Osteoblast (primary cell): ENCODE measurements around the gene ZMYM2. TPM values are rescaled to one million over a fixed set of nuclear protein-coding genes. Genes with fewer than 3 reads are reported as not detected.

Experiments used
- DNase-seq: peaks from one replicate; pipeline ENCODE4 v3.0.0; 2011; ENCODE audit warnings: low spot score, mixed read lengths; ENCODE audit not compliant: insufficient read length; ENCODE audit errors: missing footprints
- H2AFZ ChIP-seq: 2 replicates; pipeline ENCODE4 v1.6.0; 2011; ENCODE audit warnings: mild to moderate bottlenecking, low read length
- H3K27ac ChIP-seq: 2 replicates; pipeline ENCODE4 v1.5.1; 2011; ENCODE audit warnings: mild to moderate bottlenecking, low read depth, low read length, moderate library complexity
- H3K27me3 ChIP-seq: 2 replicates; pipeline ENCODE4 v1.6.0; 2012; ENCODE audit warnings: mild to moderate bottlenecking, control low read depth, inconsistent platforms, low read length, moderate library complexity; ENCODE audit not compliant: insufficient read depth
- H3K36me3 ChIP-seq: 2 replicates; pipeline ENCODE4 v1.5.1; 2011; ENCODE audit warnings: mild to moderate bottlenecking, low read length, control low read depth, moderate library complexity; ENCODE audit not compliant: insufficient read depth
- H3K4me1 ChIP-seq: 2 replicates; pipeline ENCODE4 v1.5.1; 2011; ENCODE audit warnings: mild to moderate bottlenecking, low read length, control low read depth, moderate library complexity; ENCODE audit not compliant: insufficient read depth
- H3K4me2 ChIP-seq: 2 replicates; pipeline ENCODE4 v1.6.0; 2011; ENCODE audit warnings: mild to moderate bottlenecking, low read length; ENCODE audit not compliant: insufficient read depth
- H3K4me3 ChIP-seq: fragments of 200-600 bp; sonication (generic); 3 replicates; pipeline ENCODE4 v1.5.1; 2012; ENCODE audit warnings: mild to moderate bottlenecking, low read length, inconsistent platforms; ENCODE audit not compliant: insufficient read depth
- H3K79me2 ChIP-seq: 2 replicates; pipeline ENCODE4 v1.6.0; 2012; ENCODE audit warnings: mild to moderate bottlenecking, low read length, control low read depth, inconsistent platforms; ENCODE audit not compliant: insufficient read depth
- H3K9me3 ChIP-seq: 2 replicates; pipeline ENCODE4 v1.5.1; 2011; ENCODE audit warnings: low read depth, low read length, control low read depth
- H4K20me1 ChIP-seq: 2 replicates; pipeline ENCODE4 v1.6.0; 2012; ENCODE audit warnings: mild to moderate bottlenecking, low read length, control low read depth; ENCODE audit not compliant: insufficient read depth
- total RNA-seq: library from RNA; depleted of rRNA; stranded (reverse); fragments of >200 nt; gene quantifications from 2 replicates; pipeline ENCODE4 v1.2.3, GENCODE V29; 2012
- TF ChIP-seq, protein P1 (sequence below): IDR thresholded peaks from 2 replicates; pipeline ENCODE4 v1.5.1; 2011; ENCODE audit warnings: mild to moderate bottlenecking, low read depth, low read length, moderate library complexity; ENCODE audit errors: extremely low read depth

The ZMYM2 gene
- total RNA-seq, 1 donor = 65.5 TPM

DNA sequence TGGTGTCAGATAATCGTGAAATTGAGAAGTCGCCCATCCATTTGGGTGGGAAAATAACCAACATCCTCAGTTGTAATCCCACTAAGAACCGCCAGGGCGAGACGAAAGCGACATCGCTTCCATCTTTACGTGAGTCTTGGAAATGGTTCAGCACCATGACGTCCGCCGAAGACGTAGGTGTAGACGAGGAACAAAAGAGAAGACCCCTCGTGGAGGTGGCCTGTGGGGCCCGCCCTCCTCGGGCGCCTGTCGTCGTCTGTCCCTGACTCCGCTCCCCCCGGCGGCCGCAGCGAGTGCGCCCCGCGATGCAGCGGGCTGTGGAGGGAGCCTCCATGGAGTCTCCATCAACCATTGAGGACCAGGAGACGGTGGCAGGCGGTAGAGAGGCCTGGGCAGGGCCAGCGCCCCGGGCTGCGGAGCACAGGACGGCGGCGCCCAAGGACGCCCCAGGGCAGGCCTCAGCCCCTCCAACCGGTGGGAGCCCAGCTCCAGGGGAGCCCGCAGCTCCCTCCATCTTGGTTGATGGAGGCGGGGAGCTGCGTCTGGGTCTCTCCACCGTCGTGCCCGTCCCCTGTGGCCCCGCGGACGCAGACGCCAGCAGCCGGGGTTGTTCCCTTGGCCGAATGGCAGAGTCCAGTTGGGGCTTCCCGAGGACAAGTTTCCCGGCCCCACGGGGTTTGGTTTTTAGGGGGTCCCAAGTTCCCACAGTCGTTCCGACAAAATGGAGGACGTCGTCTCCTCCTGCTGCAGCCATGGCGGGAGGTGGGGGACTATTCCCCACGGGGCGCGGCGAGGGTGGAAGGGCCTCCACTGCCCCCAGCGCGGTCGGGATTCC lies 990 bp upstream of the ZMYM2 start:
- peak overlapping the region; percentile 72 for H3K4me3 ChIP-seq
- no peaks in the 10 kb centered on the region for H3K9me3 ChIP-seq
- peak overlapping the region; percentile 66 for H3K27ac ChIP-seq
- no peaks in the 10 kb centered on the region for H3K27me3 ChIP-seq
- H3K36me3 ChIP-seq = peaks cover 13% of the 10 kb centered on the region
- peak overlapping the region; percentile 83 for H2AFZ ChIP-seq
- DNase-seq = peak; percentile 84
- H3K79me2 ChIP-seq = peaks cover 29% of the 10 kb centered on the region
- H3K4me2 ChIP-seq = peak overlapping the region; percentile 75
- TF ChIP-seq, protein P1, sequence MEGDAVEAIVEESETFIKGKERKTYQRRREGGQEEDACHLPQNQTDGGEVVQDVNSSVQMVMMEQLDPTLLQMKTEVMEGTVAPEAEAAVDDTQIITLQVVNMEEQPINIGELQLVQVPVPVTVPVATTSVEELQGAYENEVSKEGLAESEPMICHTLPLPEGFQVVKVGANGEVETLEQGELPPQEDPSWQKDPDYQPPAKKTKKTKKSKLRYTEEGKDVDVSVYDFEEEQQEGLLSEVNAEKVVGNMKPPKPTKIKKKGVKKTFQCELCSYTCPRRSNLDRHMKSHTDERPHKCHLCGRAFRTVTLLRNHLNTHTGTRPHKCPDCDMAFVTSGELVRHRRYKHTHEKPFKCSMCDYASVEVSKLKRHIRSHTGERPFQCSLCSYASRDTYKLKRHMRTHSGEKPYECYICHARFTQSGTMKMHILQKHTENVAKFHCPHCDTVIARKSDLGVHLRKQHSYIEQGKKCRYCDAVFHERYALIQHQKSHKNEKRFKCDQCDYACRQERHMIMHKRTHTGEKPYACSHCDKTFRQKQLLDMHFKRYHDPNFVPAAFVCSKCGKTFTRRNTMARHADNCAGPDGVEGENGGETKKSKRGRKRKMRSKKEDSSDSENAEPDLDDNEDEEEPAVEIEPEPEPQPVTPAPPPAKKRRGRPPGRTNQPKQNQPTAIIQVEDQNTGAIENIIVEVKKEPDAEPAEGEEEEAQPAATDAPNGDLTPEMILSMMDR = peak; percentile 52
- H3K4me1 ChIP-seq = peaks cover 26% of the 10 kb centered on the region
- H4K20me1 ChIP-seq = peaks cover 22% of the 10 kb centered on the region

DNA sequence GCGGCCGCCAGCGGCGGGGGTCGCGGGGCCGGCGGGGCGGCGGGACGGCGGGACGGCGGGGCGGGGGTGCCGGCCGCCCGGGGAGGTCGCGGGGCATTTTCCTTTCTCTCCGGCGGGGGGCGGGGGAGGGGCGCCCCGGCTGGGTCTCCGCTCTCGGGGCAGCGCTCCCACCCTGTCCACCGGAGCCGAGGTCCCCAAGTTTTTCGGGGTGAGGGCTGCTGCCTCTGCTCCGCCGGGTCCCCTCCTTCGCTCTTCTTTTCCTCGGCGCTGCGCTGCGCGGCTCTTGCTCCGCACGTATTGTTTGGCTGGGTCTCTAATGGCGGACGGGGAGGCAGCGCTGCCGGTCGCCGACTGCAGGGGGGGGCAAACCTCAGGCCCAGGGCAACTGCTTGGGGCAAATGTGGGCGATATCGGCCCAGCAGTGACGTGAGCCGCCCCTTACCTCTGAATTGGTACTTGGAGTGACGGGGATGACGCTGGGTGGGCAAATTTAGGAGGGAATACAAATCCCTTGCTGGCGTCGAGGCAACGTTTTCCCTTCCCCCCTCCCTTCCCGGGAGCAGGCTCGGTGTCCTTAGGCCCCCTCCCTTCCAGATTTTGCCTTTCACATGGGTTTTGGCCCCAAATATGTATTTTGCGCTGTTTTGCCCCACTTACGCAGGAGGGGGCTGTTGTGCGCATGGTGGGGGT lies 759 bp downstream of the ZMYM2 start:
- H3K36me3 ChIP-seq = peaks cover 14% of the 10 kb centered on the region
- H3K4me1 ChIP-seq = peaks cover 30% of the 10 kb centered on the region
- H3K27me3 ChIP-seq = no peaks in the 10 kb centered on the region
- peak overlapping the region; percentile 97 for H3K4me2 ChIP-seq
- peaks cover 33% of the 10 kb centered on the region for H4K20me1 ChIP-seq
- peak; percentile 90 for DNase-seq
- H3K27ac ChIP-seq = peak overlapping the region; percentile 81
- peak overlapping the region; percentile 86 for H3K4me3 ChIP-seq
- H3K79me2 ChIP-seq = peaks cover 47% of the 10 kb centered on the region
- TF ChIP-seq, protein P1 = no peak
- no peaks in the 10 kb centered on the region for H3K9me3 ChIP-seq
- peak overlapping the region; percentile 83 for H2AFZ ChIP-seq

DNA sequence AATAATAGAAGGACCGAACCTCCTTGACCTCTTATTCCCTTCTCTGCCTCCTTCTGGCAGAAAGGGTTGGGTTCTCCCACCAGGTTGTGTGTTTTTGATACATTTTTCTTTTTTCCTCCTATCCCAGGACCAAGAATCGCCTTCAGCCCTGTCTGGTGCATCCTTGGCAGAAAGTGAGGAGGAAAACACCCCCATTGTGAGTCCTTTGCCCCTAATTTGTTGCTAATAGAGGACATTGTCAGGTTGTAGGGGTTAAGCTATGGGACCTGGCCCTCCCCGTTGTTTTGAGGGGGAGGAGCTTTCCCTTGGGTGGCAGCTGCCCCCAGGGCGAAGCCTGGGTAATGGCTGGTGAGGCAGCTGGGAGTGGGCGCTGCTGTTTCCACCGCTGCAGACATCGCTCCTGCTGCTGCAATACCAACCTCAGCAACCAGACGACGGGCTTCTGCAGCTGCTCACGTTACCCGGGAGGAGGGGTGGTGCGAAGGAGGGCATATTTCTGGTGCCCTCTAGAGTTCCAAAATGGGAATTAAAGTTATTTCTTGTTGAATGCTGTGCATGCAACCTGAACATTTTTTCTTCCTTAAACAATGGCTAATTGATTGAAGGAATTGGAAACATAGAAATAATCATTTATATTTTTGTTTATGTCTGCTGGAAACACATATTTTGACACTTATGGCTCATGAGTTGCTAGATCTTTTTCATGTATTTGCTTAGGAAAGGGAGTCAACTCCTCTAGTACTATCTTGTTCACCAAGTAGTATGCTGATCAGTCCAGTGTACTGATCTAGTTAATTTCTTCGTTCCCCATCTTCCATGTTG lies 1.5 kb downstream of the ZMYM2 start:
- TF ChIP-seq, protein P1 = peak; percentile 89
- H3K27me3 ChIP-seq = no peaks in the 10 kb centered on the region
- H3K4me2 ChIP-seq = peak overlapping the region; percentile 97
- peaks cover 20% of the 10 kb centered on the region for H3K36me3 ChIP-seq
- H4K20me1 ChIP-seq = peaks cover 38% of the 10 kb centered on the region
- H3K4me1 ChIP-seq = peaks cover 30% of the 10 kb centered on the region
- H3K79me2 ChIP-seq = peaks cover 54% of the 10 kb centered on the region
- DNase-seq = peak; percentile 95
- H3K9me3 ChIP-seq = no peaks in the 10 kb centered on the region
- H3K27ac ChIP-seq = peak overlapping the region; percentile 81
- H3K4me3 ChIP-seq = peak overlapping the region; percentile 86
- H2AFZ ChIP-seq = peak overlapping the region; percentile 83
